GM23248 (cell line): ENCODE measurements around the gene TNFRSF13B. TPM values are rescaled to one million over a fixed set of nuclear protein-coding genes. Genes with fewer than 3 reads are reported as not detected.

Experiments
- DNase-seq: peaks from one replicate; pipeline ENCODE4 v3.0.0-alpha.2; 2015
- H2AFZ ChIP-seq: fragments of 200-600 bp; sonication (generic); 2 replicates; pipeline ENCODE4 v1.6.1; 2016; ENCODE audit warnings: antibody characterized with exemption
- H3F3A ChIP-seq: fragments of 200-600 bp; sonication (generic); 2 replicates; pipeline ENCODE4 v1.6.1; 2016; ENCODE audit warnings: mild to moderate bottlenecking, antibody characterized with exemption, mixed run types; ENCODE audit not compliant: insufficient read depth
- H3K27ac ChIP-seq: fragments of 200-600 bp; sonication (generic); 2 replicates; pipeline ENCODE4 v1.5.1; 2016; ENCODE audit warnings: mild to moderate bottlenecking
- H3K27me3 ChIP-seq: fragments of 200-600 bp; sonication (generic); replicated peaks from 2 replicates; pipeline ENCODE4 v1.6.1; 2016; ENCODE audit warnings: mild to moderate bottlenecking; ENCODE audit not compliant: insufficient read depth
- H3K36me3 ChIP-seq: fragments of 200-600 bp; sonication (generic); 2 replicates; pipeline ENCODE4 v1.6.1; 2016; ENCODE audit warnings: low read depth, mild to moderate bottlenecking
- H3K4me1 ChIP-seq: fragments of 200-600 bp; sonication (generic); 2 replicates; pipeline ENCODE4 v1.6.1; 2016; ENCODE audit warnings: mild to moderate bottlenecking; ENCODE audit not compliant: insufficient read depth
- H3K4me2 ChIP-seq: fragments of 200-600 bp; sonication (generic); one replicate; pipeline ENCODE4 v1.6.1; 2016; ENCODE audit warnings: mild to moderate bottlenecking; ENCODE audit not compliant: unreplicated experiment
- H3K4me3 ChIP-seq: fragments of 200-600 bp; sonication (generic); 2 replicates; pipeline ENCODE4 v1.5.1; 2016; ENCODE audit warnings: mild to moderate bottlenecking
- H3K79me2 ChIP-seq: fragments of 200-600 bp; sonication (generic); 2 replicates; pipeline ENCODE4 v1.6.1; 2016; ENCODE audit warnings: mild to moderate bottlenecking; ENCODE audit not compliant: insufficient read depth
- H3K9ac ChIP-seq: fragments of 200-600 bp; sonication (generic); 2 replicates; pipeline ENCODE4 v1.6.1; 2016; ENCODE audit warnings: mild to moderate bottlenecking
- H3K9me2 ChIP-seq: fragments of 200-600 bp; sonication (generic); 2 replicates; pipeline ENCODE4 v1.6.1; 2016; ENCODE audit warnings: mixed run types, mild to moderate bottlenecking, moderate library complexity; ENCODE audit not compliant: insufficient read depth
- H3K9me3 ChIP-seq: fragments of 200-600 bp; sonication (generic); one replicate; pipeline ENCODE4 v1.6.1; 2017; ENCODE audit warnings: low read depth
- H4K20me1 ChIP-seq: fragments of 200-600 bp; sonication (generic); 2 replicates; pipeline ENCODE4 v1.6.0; 2016; ENCODE audit not compliant: insufficient read depth
- EZH2 ChIP-seq: fragments of 200-600 bp; sonication (generic); IDR thresholded peaks from 2 replicates; pipeline ENCODE4 v1.6.1; 2018; ENCODE audit warnings: antibody characterized with exemption, mild to moderate bottlenecking; ENCODE audit not compliant: insufficient read depth, poor library complexity, severe bottlenecking
- EZH2phosphoT487 ChIP-seq: fragments of 200-600 bp; sonication (generic); IDR thresholded peaks from 2 replicates; pipeline ENCODE4 v1.6.1; 2018; ENCODE audit warnings: antibody characterized with exemption, moderate library complexity, mild to moderate bottlenecking, low read depth; ENCODE audit not compliant: insufficient read depth
- WGBS, 2 experiments: methylation state at CpG; one replicate each; pipeline ENCODE4 v1.1.6; 2015 to 2017; ENCODE audit warnings: low lambda C conversion rate in 2 of 2, low coverage in 1 of 2; ENCODE audit errors: missing lambda C conversion rate in 2 of 2; 5-methylcytosine and 5-hydroxymethylcytosine counted together
- in situ Hi-C: fragments of 300-500 bp; cut with MboI; formaldehyde crosslinking; loops from 2 replicates; pipeline ENCODE4 v1.15.0; 2020
- polyA plus RNA-seq: library from polyadenylated mRNA; unstranded; fragments of >200 nt; fragmentation: Nextera tagmentation; extraction: Ambion mirVana; gene quantifications from 2 replicates; pipeline ENCODE4 v1.2.1, GENCODE V29; 2016
- total RNA-seq: library from RNA; depleted of rRNA; stranded (reverse); fragments of >200 nt; shearing (Covaris generic); gene quantifications from 2 replicates; pipeline ENCODE4 v1.2.3, GENCODE V29; 2014

TNFRSF13B gene
- total and polyA plus RNA-seq, 2 experiments from 2014 or later, result not detected

DNA sequence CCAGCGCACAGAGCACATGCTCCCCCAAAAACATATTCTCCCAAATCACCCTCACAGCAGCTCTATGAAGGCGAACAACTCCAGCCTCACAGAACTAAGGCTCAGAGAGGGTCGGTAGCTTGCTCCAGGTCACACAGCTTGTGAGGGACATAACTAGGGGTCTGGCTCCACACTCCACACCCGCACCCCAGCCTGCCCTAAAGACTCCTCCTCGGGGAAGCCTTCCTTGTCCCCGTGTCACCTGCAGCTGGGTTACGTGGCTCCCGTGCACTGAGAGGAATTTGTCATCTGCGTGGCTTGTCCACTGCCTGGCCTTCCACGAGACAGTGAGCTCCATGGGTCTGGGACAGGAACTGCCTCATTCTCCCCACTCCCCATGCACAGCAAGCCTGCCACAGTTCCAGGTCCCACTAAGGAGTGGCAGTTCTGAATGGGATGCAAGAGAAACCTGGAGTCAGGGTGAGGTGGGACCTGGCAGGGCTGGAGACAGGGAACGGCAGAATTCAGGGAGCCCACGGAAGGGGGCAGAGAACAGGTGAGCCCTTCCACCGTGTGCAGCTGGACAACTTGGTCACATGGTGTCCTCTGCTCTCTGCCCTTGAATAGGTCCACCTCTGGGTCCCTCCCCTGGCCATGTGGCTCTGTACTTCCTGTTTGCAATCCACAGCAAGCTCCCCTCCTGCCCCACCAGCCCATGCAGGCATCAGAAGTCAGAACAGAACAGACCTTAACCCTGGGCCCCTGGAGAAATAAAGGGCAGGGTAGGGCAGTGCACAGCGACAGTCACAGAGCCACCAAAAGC lies 27.4 kb downstream of the TNFRSF13B start:
- Histone ChIP-seq H2AFZ (no peak overlapping the region), H3K4me1 (no peaks in the 10 kb centered on the region), H3K9me2 (no peaks in the 10 kb centered on the region), H3K27ac (no peak overlapping the region), H3K4me3 (no peak overlapping the region), H3F3A (peaks cover 9% of the 10 kb centered on the region; the same call in 1 of the 2 replicates), H3K9me3 (no peaks in the 10 kb centered on the region), H3K79me2 (no peaks in the 10 kb centered on the region), H4K20me1 (no peaks in the 10 kb centered on the region), H3K36me3 (no peaks in the 10 kb centered on the region), H3K9ac (no peak overlapping the region), H3K4me2 (no peak overlapping the region), H3K27me3 (peaks cover 15% of the 10 kb centered on the region; the same call in 1 of the 2 replicates)
- TF ChIP-seq EZH2, result no peak
- no peak for TF ChIP-seq EZH2phosphoT487
- WGBS, 2 experiments, result 61 to 64% methylated on average over 14 of the region's 14 CpGs
- in situ Hi-C loops, result no loop called here
- no peak for DNase-seq

DNA sequence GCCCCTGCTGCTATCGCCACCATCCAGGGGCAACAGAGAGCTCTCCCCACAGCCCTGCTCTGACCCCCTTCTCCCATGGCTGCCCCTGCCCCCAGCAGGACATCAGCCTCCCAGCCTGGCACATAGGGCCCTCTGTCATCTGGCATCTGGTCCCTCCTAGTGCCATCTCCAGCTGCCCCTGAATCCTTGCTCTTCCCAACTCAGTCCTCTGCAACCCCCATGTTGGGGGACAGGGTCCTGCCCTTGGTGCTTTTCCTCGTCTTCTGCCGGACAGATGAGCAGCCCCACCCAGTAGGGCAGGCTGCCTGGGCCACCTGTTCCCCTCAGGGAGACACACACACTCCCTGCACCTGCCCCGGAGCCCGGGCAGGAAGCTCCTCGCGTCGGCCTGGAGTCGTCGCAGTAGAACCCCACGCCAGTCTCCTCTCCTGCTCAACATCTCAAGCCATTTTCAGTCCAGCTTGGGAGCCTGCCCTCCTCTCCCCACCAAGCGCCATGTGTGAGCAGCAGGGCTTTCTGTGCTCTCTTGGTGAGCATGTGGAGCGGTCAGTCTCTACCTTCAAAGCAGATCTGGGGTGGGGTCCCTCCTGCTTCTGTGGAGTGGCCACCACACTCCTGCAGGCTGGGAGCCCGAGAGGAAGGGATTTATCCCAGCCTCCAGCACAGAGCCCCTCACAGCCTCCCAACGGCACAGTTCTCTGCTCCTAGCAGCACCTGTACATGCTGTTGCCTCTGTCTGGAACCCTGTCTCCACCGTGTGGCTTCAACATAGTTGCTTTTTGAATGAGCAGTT lies 28.2 kb downstream of the TNFRSF13B start:
- no peaks in the 10 kb centered on the region for H3K4me1 ChIP-seq
- H3K9me2 ChIP-seq, result no peaks in the 10 kb centered on the region
- H3K4me2 ChIP-seq, result no peak overlapping the region
- peaks cover 9% of the 10 kb centered on the region; the same call in 1 of the 2 replicates for H3F3A ChIP-seq
- peaks cover 15% of the 10 kb centered on the region; the same call in 1 of the 2 replicates for H3K27me3 ChIP-seq
- no peaks in the 10 kb centered on the region for H3K79me2 ChIP-seq
- 53 to 54% methylated on average over 16 of the region's 16 CpGs for WGBS, 2 experiments
- H3K9ac ChIP-seq, result no peak overlapping the region
- no peaks in the 10 kb centered on the region for H4K20me1 ChIP-seq
- H3K27ac ChIP-seq, result no peak overlapping the region
- in situ Hi-C loops, result no loop called here
- H3K36me3 ChIP-seq, result no peaks in the 10 kb centered on the region
- H2AFZ ChIP-seq, result no peak overlapping the region
- DNase-seq, result no peak
- H3K9me3 ChIP-seq, result no peaks in the 10 kb centered on the region
- no peak overlapping the region for H3K4me3 ChIP-seq
- TF ChIP-seq EZH2, result no peak
- no peak for TF ChIP-seq EZH2phosphoT487

DNA sequence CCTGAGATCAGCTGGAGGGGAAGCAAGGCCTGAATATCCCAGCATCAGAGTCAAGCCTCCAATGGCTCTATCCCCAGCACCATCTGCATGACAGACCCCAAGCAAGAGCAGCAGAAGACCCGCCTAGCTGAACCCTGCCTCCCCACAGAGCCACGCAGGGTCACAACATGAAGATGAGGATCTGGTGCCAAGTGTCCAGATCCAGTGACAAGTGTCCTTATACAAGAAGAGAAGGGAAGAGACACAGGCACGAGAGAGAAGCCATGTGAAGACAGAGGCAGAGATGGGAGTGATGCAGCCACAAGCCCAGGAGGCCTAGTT lies 28.9 kb downstream of the TNFRSF13B start:
- no peak overlapping the region for H3K27ac ChIP-seq
- no peaks in the 10 kb centered on the region for H3K9me2 ChIP-seq
- no peak for DNase-seq
- H3K27me3 ChIP-seq, result peaks cover 21% of the 10 kb centered on the region; the same call in 1 of the 2 replicates
- H3K9me3 ChIP-seq, result no peaks in the 10 kb centered on the region
- H3K36me3 ChIP-seq, result no peaks in the 10 kb centered on the region
- no peak overlapping the region for H3K9ac ChIP-seq
- H3K4me1 ChIP-seq, result no peaks in the 10 kb centered on the region
- H3K79me2 ChIP-seq, result no peaks in the 10 kb centered on the region
- in situ Hi-C loops, result no loop called here
- H3K4me3 ChIP-seq, result no peak overlapping the region
- H3F3A ChIP-seq, result peaks cover 9% of the 10 kb centered on the region; the same call in 1 of the 2 replicates
- no peak overlapping the region for H3K4me2 ChIP-seq
- no peaks in the 10 kb centered on the region for H4K20me1 ChIP-seq
- no peak for TF ChIP-seq EZH2
- no peak for TF ChIP-seq EZH2phosphoT487
- WGBS, 2 experiments, result 36 to 50% methylated on average over 3 of the region's 3 CpGs
- H2AFZ ChIP-seq, result no peak overlapping the region

DNA sequence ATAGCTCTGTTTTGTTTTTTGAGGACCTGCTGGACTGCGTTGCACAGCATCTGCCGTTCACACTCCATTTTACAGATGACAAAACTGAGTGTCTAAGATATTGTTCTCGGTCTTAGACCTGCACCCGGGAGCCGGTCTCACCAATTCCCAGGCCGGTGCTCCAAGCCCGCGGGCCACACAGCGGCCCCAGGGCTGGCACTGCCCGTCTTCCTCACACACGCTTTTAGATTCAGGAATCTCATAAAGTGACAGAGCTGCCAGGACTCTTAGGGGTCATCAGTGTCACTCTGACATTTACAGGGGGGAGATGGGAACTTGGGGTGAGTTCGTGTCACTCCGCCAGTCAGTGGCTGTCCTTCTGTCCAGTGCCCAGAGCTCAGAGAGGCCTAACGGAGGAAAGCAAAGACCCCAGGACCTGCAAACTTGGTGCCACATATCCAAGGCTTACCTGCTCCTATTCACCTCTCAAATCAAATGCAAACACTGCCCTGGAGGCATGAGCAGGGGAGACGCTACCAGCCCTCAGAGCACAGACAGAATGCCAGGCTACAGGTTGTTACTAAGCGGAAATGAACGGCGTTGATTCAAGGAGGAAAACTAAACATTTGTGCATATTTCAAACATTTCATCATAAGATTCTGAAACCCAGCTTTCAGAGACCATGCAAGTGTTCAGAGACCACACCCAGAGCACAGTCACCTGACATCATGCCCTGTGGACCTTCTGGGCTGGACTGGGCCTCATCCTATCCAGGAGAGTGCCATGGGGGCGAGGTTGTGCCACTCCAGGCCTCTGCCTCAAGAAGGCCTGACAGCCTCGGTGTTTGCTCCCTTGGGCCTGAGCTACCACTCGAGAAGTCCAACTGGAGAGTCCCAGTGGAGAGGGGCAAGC lies 29.5 kb downstream of the TNFRSF13B start:
- H3K4me3 ChIP-seq, result no peak overlapping the region
- H3K4me2 ChIP-seq, result no peak overlapping the region
- in situ Hi-C loops, result no loop called here
- no peaks in the 10 kb centered on the region for H3K9me3 ChIP-seq
- H3K4me1 ChIP-seq, result no peaks in the 10 kb centered on the region
- peaks cover 7% of the 10 kb centered on the region; the same call in 1 of the 2 replicates for H3F3A ChIP-seq
- no peak overlapping the region for H3K27ac ChIP-seq
- no peaks in the 10 kb centered on the region for H4K20me1 ChIP-seq
- no peaks in the 10 kb centered on the region for H3K36me3 ChIP-seq
- no peak for TF ChIP-seq EZH2
- TF ChIP-seq EZH2phosphoT487, result no peak
- H3K9me2 ChIP-seq, result no peaks in the 10 kb centered on the region
- H3K9ac ChIP-seq, result no peak overlapping the region
- peaks cover 26% of the 10 kb centered on the region; the same call in 1 of the 2 replicates for H3K27me3 ChIP-seq
- no peaks in the 10 kb centered on the region for H3K79me2 ChIP-seq
- DNase-seq, result peak; percentile 47
- 79 to 81% methylated on average over 21 of the region's 21 CpGs for WGBS, 2 experiments
- no peak overlapping the region for H2AFZ ChIP-seq
